Neural cell (in vitro differentiated cells): ENCODE data around the gene FIGNL2. TPM values are rescaled to one million over a fixed set of nuclear protein-coding genes. Genes with fewer than 3 reads are reported as not detected.

Source experiments
- H2AFZ ChIP-seq: fragments of 200-600, 300-800 bp; sonication (generic), shearing (Covaris generic); 2 replicates; pipeline ENCODE4 v1.6.0; 2014; ENCODE audit warnings: low read depth, mild to moderate bottlenecking, antibody characterized with exemption, low read length, moderate library complexity
- H3F3A ChIP-seq: fragments of 200-600 bp; shearing (Covaris generic); 2 replicates; pipeline ENCODE4 v1.6.1; 2016; ENCODE audit warnings: mild to moderate bottlenecking, moderate library complexity, mixed read lengths, antibody characterized with exemption, low read length; ENCODE audit not compliant: insufficient read depth, poor library complexity, severe bottlenecking
- H3K27ac ChIP-seq: fragments of 200-600, 300-800 bp; sonication (generic), shearing (Covaris generic); 2 replicates; pipeline ENCODE4 v1.5.1; 2014; ENCODE audit warnings: mild to moderate bottlenecking, low read length, moderate library complexity
- H3K27me3 ChIP-seq: fragments of 300-800, 200-600 bp; sonication (generic), shearing (Covaris generic); 2 replicates; pipeline ENCODE4 v1.6.0; 2014; ENCODE audit warnings: mild to moderate bottlenecking, low read depth, low read length, moderate library complexity; ENCODE audit not compliant: insufficient read depth
- H3K36me3 ChIP-seq: fragments of 300-800, 200-600 bp; sonication (generic), shearing (Covaris generic); 2 replicates; pipeline ENCODE4 v1.5.1; 2014; ENCODE audit warnings: mild to moderate bottlenecking, antibody characterized with exemption, low read length, moderate library complexity; ENCODE audit not compliant: insufficient read depth
- H3K4me2 ChIP-seq: fragments of 300-800, 200-600 bp; sonication (generic), shearing (Covaris generic); 2 replicates; pipeline ENCODE4 v1.6.0; 2014; ENCODE audit warnings: mild to moderate bottlenecking, low read length
- H3K4me3 ChIP-seq: fragments of 300-800, 200-600 bp; sonication (generic), shearing (Covaris generic); 2 replicates; pipeline ENCODE4 v1.5.1; 2014; ENCODE audit warnings: mild to moderate bottlenecking, low read length, moderate library complexity
- H3K79me2 ChIP-seq: fragments of 200-600 bp; shearing (Covaris generic); replicated peaks from 2 replicates; pipeline ENCODE4 v1.6.0; 2014; ENCODE audit warnings: mild to moderate bottlenecking, low read length, moderate library complexity; ENCODE audit not compliant: insufficient read depth
- H3K9ac ChIP-seq: fragments of 300-800, 200-600 bp; sonication (generic), shearing (Covaris generic); 2 replicates; pipeline ENCODE4 v1.6.1; 2016; ENCODE audit warnings: mild to moderate bottlenecking, low read length, mixed read lengths
- H3K9me2 ChIP-seq: fragments of 200-600 bp; shearing (Covaris generic); 2 replicates; pipeline ENCODE4 v1.6.1; 2016; ENCODE audit warnings: mild to moderate bottlenecking, low read length, mixed read lengths; ENCODE audit not compliant: insufficient read depth
- H3K9me3 ChIP-seq: fragments of 200-600, 300-800 bp; sonication (generic), shearing (Covaris generic); 2 replicates; pipeline ENCODE4 v1.6.1; 2016; ENCODE audit warnings: mild to moderate bottlenecking, mixed run types, low read length, moderate library complexity, mixed read lengths
- H4K20me1 ChIP-seq: fragments of 200-600 bp; shearing (Covaris generic); 2 replicates; pipeline ENCODE4 v1.6.1; 2016; ENCODE audit warnings: mild to moderate bottlenecking, mixed run types; ENCODE audit not compliant: insufficient read depth
- EP300 ChIP-seq: fragments of 450-650 bp; conservative IDR thresholded peaks from 2 replicates; pipeline ENCODE4 v1.6.1; 2014; ENCODE audit warnings: antibody characterized with exemption, mild to moderate bottlenecking, moderate library complexity; ENCODE audit not compliant: poor library complexity, severe bottlenecking
- EZH2 ChIP-seq: fragments of 200-600, 300-800 bp; shearing (Covaris generic), sonication (generic); IDR thresholded peaks from 2 replicates; pipeline ENCODE4 v1.6.1; 2014; ENCODE audit warnings: antibody characterized with exemption, low read length, borderline replicate concordance, mild to moderate bottlenecking; ENCODE audit not compliant: insufficient read depth, poor library complexity, severe bottlenecking
- MXI1 ChIP-seq: fragments of 450-650 bp; conservative IDR thresholded peaks from 2 replicates; pipeline ENCODE4 v1.6.1; 2014; ENCODE audit warnings: antibody characterized with exemption, mild to moderate bottlenecking; ENCODE audit not compliant: poor library complexity, severe bottlenecking
- POLR2AphosphoS5 ChIP-seq: IDR thresholded peaks from 2 replicates; pipeline ENCODE4 v1.6.1; 2012
- RAD21 ChIP-seq: fragments of 450-650 bp; conservative IDR thresholded peaks from 2 replicates; pipeline ENCODE4 v1.6.1; 2014; ENCODE audit warnings: antibody characterized with exemption, mild to moderate bottlenecking, moderate library complexity
- SMC3 ChIP-seq: fragments of 450-650 bp; conservative IDR thresholded peaks from 2 replicates; pipeline ENCODE4 v1.6.1; 2014; ENCODE audit warnings: antibody characterized with exemption, mild to moderate bottlenecking, moderate library complexity; ENCODE audit not compliant: poor library complexity
- TAF1 ChIP-seq: IDR thresholded peaks from 2 replicates; pipeline ENCODE4 v1.6.1; 2012; ENCODE audit warnings: low read depth
- polyA plus RNA-seq: library from polyadenylated mRNA; depleted of rRNA; stranded (reverse); fragments of >200 nt; gene quantifications from 2 replicates; pipeline ENCODE4 v1.2.3, GENCODE V29; 2014
- TF ChIP-seq, protein P1 (sequence below): IDR thresholded peaks from 2 replicates; pipeline ENCODE4 v1.6.1; 2012; ENCODE audit warnings: borderline replicate concordance
- TF ChIP-seq, protein P2 (sequence below): fragments of 450-650 bp; IDR thresholded peaks from 2 replicates; pipeline ENCODE4 v1.5.1; 2014; ENCODE audit warnings: antibody characterized with exemption, mild to moderate bottlenecking, moderate library complexity; ENCODE audit not compliant: poor library complexity, severe bottlenecking

Gene FIGNL2
- polyA plus RNA-seq, 1 donor from 2014 or later = 0.21 TPM

DNA sequence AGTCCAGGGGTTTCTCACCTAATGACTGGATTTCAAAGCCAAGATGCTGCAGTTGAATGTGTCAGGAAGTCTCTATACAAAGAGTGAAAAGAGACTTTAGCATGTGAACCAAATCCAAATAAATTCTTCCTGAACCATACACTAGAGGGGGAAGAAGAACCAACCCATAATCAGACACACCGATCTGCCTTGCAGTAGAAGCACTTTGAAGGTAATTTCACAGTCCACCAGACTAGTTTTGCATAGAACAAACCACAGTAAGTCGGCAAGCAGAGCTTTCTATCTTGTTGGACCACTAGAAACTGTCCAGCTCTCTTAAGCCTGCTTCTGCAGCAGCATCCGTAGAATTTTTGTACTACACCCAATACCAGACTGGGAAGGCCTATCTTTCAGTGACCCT, 39.3 kb downstream of the FIGNL2 start:
- H3K27ac ChIP-seq = no peak overlapping the region
- no peaks in the 10 kb centered on the region for H3K79me2 ChIP-seq
- no peaks in the 10 kb centered on the region for H3K36me3 ChIP-seq
- no peak overlapping the region for H2AFZ ChIP-seq
- H3K27me3 ChIP-seq = peaks cover 5% of the 10 kb centered on the region
- H3K4me3 ChIP-seq = no peak overlapping the region
- no peaks in the 10 kb centered on the region for H3F3A ChIP-seq
- no peak overlapping the region for H3K9ac ChIP-seq
- TF ChIP-seq, protein P1, sequence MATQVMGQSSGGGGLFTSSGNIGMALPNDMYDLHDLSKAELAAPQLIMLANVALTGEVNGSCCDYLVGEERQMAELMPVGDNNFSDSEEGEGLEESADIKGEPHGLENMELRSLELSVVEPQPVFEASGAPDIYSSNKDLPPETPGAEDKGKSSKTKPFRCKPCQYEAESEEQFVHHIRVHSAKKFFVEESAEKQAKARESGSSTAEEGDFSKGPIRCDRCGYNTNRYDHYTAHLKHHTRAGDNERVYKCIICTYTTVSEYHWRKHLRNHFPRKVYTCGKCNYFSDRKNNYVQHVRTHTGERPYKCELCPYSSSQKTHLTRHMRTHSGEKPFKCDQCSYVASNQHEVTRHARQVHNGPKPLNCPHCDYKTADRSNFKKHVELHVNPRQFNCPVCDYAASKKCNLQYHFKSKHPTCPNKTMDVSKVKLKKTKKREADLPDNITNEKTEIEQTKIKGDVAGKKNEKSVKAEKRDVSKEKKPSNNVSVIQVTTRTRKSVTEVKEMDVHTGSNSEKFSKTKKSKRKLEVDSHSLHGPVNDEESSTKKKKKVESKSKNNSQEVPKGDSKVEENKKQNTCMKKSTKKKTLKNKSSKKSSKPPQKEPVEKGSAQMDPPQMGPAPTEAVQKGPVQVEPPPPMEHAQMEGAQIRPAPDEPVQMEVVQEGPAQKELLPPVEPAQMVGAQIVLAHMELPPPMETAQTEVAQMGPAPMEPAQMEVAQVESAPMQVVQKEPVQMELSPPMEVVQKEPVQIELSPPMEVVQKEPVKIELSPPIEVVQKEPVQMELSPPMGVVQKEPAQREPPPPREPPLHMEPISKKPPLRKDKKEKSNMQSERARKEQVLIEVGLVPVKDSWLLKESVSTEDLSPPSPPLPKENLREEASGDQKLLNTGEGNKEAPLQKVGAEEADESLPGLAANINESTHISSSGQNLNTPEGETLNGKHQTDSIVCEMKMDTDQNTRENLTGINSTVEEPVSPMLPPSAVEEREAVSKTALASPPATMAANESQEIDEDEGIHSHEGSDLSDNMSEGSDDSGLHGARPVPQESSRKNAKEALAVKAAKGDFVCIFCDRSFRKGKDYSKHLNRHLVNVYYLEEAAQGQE = no peak
- no peak for TF ChIP-seq POLR2AphosphoS5
- no peak for TF ChIP-seq SMC3
- no peak for TF ChIP-seq MXI1
- no peak for TF ChIP-seq EZH2
- no peak for TF ChIP-seq TAF1
- TF ChIP-seq, protein P2, sequence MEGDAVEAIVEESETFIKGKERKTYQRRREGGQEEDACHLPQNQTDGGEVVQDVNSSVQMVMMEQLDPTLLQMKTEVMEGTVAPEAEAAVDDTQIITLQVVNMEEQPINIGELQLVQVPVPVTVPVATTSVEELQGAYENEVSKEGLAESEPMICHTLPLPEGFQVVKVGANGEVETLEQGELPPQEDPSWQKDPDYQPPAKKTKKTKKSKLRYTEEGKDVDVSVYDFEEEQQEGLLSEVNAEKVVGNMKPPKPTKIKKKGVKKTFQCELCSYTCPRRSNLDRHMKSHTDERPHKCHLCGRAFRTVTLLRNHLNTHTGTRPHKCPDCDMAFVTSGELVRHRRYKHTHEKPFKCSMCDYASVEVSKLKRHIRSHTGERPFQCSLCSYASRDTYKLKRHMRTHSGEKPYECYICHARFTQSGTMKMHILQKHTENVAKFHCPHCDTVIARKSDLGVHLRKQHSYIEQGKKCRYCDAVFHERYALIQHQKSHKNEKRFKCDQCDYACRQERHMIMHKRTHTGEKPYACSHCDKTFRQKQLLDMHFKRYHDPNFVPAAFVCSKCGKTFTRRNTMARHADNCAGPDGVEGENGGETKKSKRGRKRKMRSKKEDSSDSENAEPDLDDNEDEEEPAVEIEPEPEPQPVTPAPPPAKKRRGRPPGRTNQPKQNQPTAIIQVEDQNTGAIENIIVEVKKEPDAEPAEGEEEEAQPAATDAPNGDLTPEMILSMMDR = no peak
- TF ChIP-seq EP300 = no peak
- TF ChIP-seq RAD21 = no peak
- no peaks in the 10 kb centered on the region for H3K9me3 ChIP-seq
- H3K9me2 ChIP-seq = no peaks in the 10 kb centered on the region
- H3K4me2 ChIP-seq = no peak overlapping the region
- H4K20me1 ChIP-seq = no peaks in the 10 kb centered on the region

DNA sequence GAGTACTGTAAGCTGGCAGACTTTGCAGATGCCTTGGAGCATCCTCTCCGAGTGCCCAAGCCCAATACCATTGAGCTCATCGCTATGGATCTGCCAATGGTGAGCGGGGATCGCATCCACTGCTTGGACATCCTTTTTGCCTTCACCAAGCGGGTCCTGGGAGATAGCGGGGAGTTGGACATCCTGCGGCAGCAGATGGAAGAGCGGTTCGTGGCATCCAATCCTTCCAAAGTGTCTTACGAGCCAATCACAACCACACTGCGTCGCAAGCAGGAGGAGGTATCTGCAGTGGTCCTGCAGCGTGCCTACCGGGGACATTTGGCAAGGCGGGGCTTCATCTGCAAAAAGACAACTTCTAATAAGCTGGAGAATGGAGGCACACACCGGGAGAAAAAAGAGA, 41.6 kb downstream of the FIGNL2 start:
- H3K27me3 ChIP-seq = no peaks in the 10 kb centered on the region
- TF ChIP-seq, protein P1 = no peak
- TF ChIP-seq EP300 (no peak), EZH2 (no peak), SMC3 (no peak), MXI1 (no peak), POLR2AphosphoS5 (no peak), RAD21 (no peak), TAF1 (no peak)
- TF ChIP-seq, protein P2 = no peak
- no peaks in the 10 kb centered on the region for H3K9me2 ChIP-seq
- H3K4me2 ChIP-seq = no peak overlapping the region
- H3F3A ChIP-seq = no peaks in the 10 kb centered on the region
- no peak overlapping the region for H3K4me3 ChIP-seq
- no peaks in the 10 kb centered on the region for H3K9me3 ChIP-seq
- no peaks in the 10 kb centered on the region for H3K79me2 ChIP-seq
- no peak overlapping the region for H2AFZ ChIP-seq
- H3K9ac ChIP-seq = no peak overlapping the region
- no peaks in the 10 kb centered on the region for H4K20me1 ChIP-seq
- no peaks in the 10 kb centered on the region for H3K36me3 ChIP-seq
- no peak overlapping the region for H3K27ac ChIP-seq
